ENCODE measurements around the gene TMEM184B.

GRCh38 chr22:38236786-38237185 is 36.0 kb downstream of the TMEM184B start:
- TF ChIP-seq CTCF (IDR thresholded peaks at IDR 0.05) (peak in 1 of 4 experiments; percentile 6), POLR2A (IDR thresholded peaks at IDR 0.05) (no peak)

All from prostate gland (tissue), 2 donors.